Activated naive CD4-positive, alpha-beta T cell treated with anti-CD3 and anti-CD28 coated beads, Interleukin-2, amount 50 U/mL, for 16 hours (primary cell): ENCODE data around the gene ACAP3.
A peak's percentile ranks its signal among the peaks of the same experiment; 100 is the strongest.

Experiments
- DNase-seq: peaks from one replicate; pipeline ENCODE4 v3.0.0-alpha.2; 2020

Gene ACAP3

GRCh38 chr1:1344655-1345361, 37.1 kb upstream of the ACAP3 start:
- DNase-seq = peak; percentile 56

DNA sequence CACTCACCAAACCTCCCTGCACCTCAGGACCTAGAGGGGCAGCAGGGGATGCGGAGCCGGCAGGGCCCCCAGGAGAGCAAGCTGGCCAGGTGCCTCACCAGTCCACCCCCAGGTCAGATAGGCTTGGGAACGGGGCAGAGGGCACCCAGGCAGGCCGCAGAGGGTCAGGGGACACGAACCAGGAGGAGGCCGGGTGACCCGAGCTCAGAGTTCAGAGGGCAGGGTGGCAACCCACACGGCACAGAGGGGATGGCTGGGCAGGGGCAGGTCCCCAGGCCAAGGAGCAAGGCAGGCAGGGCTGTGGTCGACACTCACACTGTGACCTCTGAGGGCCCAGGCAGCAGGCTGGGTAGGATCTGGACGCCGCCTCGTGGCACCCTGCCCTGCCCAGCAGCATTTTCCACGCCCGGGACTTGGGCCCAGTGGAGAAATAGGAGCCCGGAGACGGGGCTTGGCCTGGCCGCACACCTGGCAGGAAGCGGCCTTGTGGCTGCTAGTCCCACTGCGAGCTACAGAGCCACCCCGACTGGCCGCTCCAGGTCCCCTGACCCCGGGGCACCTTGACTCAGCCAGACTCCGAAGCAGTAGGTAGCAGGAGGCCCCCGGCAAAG, 36.2 kb upstream of the ACAP3 start:
- no peak for DNase-seq

- DNase-seq = no peak
These were observed 34.9 kb upstream of the ACAP3 start for GRCh38 chr1:1342584-1343115.

- no peak for DNase-seq
These were observed 34.4 kb upstream of the ACAP3 start for GRCh38 chr1:1342061-1342562.

DNA sequence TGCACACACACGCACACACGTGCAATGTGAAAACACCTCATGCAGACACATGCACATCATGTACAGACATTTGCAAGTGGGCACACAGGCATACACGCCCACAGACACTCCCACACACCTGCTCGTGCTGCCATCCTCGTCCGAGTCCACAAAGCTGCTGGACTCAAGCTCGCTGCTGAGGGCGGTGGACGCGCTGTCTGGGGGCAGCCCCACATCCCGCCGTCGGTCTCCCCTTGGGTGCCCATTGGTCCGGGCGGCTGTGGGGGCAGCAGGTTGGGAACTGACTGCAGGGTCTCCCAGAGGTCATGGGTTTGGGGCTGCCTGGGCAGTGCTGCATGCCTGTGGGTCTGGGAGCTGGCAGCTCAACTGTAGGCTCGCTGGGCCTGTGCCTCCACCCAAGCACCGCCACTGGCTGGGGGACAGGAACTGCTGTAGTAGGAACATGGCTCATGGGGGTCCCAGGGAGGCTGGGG, 33.9 kb upstream of the ACAP3 start:
- no peak for DNase-seq

GRCh38 chr1:1340791-1341548, 33.2 kb upstream of the ACAP3 start:
- DNase-seq = no peak

GRCh38 chr1:1340185-1340584, 32.5 kb upstream of the ACAP3 start:
- DNase-seq = no peak

GRCh38 chr1:1338278-1338677, 30.5 kb upstream of the ACAP3 start:
- no peak for DNase-seq

- DNase-seq = peak; percentile 43
These were observed 30.0 kb upstream of the ACAP3 start for GRCh38 chr1:1337793-1338147.

GRCh38 chr1:1336931-1337792, 29.4 kb upstream of the ACAP3 start:
- DNase-seq = no peak

GRCh38 chr1:1336446-1336845, 28.7 kb upstream of the ACAP3 start:
- DNase-seq = no peak

DNA sequence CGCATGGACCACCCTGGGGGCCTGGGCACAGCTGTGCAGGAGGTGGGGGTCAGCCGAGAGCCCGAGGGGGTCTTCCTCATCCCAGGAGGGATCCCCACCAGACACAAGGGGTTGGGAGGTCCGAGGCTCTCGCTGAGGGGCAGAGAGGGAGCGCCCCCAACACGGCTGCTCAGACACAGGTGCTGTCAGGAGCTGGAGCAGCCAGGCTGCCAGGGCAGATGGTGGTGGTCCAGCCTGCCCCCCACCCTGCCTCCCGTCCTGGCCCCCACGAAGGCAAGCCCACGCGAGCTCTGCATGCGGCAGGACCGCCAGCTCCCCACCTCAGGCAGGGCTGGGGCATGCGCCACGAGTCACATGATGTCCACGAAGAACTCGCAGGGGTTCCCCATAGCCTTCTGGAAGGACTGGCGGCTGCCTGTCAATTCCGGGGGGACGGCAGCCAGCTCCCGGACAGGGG, 28.1 kb upstream of the ACAP3 start:
- no peak for DNase-seq

DNA sequence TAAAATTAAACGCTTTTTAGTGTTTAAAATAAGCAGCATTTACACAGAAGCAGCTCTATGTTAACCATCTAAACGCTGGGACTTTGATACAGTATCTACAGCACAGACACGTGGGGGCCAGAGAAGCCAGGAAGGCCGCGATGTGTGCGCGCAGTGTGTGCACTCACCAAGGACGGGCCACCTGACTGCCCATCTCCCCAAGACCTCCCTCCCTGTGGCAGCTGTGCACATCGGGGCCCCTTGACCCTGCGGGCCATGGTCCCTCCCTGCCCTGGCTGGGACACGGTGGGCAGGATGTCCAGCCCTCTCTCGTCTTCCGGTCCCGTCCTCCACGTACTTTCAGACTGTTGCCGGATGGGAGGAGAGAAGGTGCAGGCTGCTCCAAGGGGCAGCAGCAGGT, 27.6 kb upstream of the ACAP3 start:
- DNase-seq = no peak

DNA sequence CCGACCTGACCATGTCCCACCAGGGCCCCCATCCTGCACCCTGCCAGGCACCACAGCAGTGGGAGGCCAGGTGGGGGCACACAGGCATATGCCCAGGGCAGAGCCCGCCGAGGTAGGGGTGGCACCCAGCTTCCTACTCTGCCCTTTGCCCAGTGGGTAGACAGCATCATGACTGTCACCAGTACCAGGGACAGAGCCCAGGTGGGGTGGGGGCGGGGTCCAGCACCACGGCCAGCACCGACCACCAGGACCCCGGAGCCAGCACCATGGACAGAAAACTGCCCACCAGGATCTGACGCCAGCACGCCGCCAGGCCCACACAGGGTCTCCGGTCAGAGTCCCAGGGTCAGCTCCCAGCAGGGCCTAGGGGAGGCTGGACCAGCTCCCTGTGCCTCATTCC, 27.1 kb upstream of the ACAP3 start:
- no peak for DNase-seq

GRCh38 chr1:1333551-1334241, 26.0 kb upstream of the ACAP3 start:
- no peak for DNase-seq

- DNase-seq = no peak
These were observed 25.2 kb upstream of the ACAP3 start for GRCh38 chr1:1332774-1333480.

DNA sequence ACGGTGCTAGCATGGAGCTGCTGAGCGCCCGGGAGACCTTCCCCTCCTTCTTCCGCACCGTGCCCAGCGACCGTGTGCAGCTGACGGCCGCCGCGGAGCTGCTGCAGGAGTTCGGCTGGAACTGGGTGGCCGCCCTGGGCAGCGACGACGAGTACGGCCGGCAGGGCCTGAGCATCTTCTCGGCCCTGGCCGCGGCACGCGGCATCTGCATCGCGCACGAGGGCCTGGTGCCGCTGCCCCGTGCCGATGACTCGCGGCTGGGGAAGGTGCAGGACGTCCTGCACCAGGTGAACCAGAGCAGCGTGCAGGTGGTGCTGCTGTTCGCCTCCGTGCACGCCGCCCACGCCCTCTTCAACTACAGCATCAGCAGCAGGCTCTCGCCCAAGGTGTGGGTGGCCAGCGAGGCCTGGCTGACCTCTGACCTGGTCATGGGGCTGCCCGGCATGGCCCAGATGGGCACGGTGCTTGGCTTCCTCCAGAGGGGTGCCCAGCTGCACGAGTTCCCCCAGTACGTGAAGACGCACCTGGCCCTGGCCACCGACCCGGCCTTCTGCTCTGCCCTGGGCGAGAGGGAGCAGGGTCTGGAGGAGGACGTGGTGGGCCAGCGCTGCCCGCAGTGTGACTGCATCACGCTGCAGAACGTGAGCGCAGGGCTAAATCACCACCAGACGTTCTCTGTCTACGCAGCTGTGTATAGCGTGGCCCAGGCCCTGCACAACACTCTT, 24.5 kb upstream of the ACAP3 start:
- no peak for DNase-seq

DNA sequence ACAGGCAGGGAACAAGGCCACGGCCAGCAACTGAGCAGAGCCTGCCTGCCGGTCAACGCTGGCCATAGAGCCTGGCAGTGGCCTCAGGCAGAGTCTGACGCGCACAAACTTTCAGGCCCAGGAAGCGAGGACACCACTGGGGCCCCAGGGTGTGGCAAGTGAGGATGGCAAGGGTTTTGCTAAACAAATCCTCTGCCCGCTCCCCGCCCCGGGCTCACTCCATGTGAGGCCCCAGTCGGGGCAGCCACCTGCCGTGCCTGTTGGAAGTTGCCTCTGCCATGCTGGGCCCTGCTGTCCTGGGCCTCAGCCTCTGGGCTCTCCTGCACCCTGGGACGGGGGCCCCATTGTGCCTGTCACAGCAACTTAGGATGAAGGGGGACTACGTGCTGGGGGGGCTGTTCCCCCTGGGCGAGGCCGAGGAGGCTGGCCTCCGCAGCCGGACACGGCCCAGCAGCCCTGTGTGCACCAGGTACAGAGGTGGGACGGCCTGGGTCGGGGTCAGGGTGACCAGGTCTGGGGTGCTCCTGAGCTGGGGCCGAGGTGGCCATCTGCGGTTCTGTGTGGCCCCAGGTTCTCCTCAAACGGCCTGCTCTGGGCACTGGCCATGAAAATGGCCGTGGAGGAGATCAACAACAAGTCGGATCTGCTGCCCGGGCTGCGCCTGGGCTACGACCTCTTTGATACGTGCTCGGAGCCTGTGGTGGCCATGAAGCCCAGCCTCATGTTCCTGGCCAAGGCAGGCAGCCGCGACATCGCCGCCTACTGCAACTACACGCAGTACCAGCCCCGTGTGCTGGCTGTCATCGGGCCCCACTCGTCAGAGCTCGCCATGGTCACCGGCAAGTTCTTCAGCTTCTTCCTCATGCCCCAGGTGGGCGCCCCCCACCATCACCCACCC, 23.6 kb upstream of the ACAP3 start, which contains the start of gene TAS1R3:
TAS1R3 (plus strand) TSS at position 213 of the 898 bp plus-strand sequence; CDS start at position 279, 66 bp downstream.
- DNase-seq = no peak

GRCh38 chr1:1330366-1331067, 22.8 kb upstream of the ACAP3 start:
- DNase-seq = no peak
